Right atrium auricular region (tissue), 2 donors: ENCODE measurements around the gene LRRTM1. TPM values are rescaled to one million over a fixed set of nuclear protein-coding genes. Genes with fewer than 3 reads are reported as not detected.

Source experiments
- DNase-seq: peaks from one replicate; pipeline ENCODE4 v3.0.0-alpha.2; 2019; ENCODE audit warnings: low spot score
- H3K27ac ChIP-seq, 2 donors: fragments of 200-600 bp; sonication (generic); 1 replicate in 1 of 2; 2 replicates in 1 of 2; pipeline ENCODE4 v1.5.1; 2016 to 2019
- H3K27me3 ChIP-seq, 2 donors: fragments of 200-600 bp; sonication (generic); one replicate each; pipeline versions ENCODE4 v1.5.1 to v1.6.0; 2017 to 2019
- H3K36me3 ChIP-seq: fragments of 200-600 bp; sonication (generic); one replicate; pipeline ENCODE4 v1.5.1; 2016
- H3K4me1 ChIP-seq, 2 donors: fragments of 200-600 bp; sonication (generic); one replicate each; pipeline versions ENCODE4 v1.5.1 to v1.6.0; 2017 to 2019
- H3K4me3 ChIP-seq, 2 donors: fragments of 200-600 bp; sonication (generic); 1 replicate in 1 of 2; 2 replicates in 1 of 2; pipeline ENCODE4 v1.5.1; 2017 to 2019; ENCODE audit warnings: mild to moderate bottlenecking in 1 of 2, moderate library complexity in 1 of 2
- H3K9me3 ChIP-seq, 2 donors: fragments of 200-600 bp; sonication (generic); one replicate each; pipeline ENCODE4 v1.5.1; 2019
- CTCF ChIP-seq, 2 donors: fragments of 200-600 bp; sonication (generic); IDR thresholded peaks; one replicate each; pipeline ENCODE4 v1.5.1; 2019; ENCODE audit warnings: antibody characterized with exemption in 2 of 2
- total RNA-seq, 2 donors: library from RNA; depleted of rRNA; stranded (reverse); fragments of >200 nt; gene quantifications; one replicate each; pipeline ENCODE4 v1.1.0, GENCODE V29; 2016

LRRTM1 gene
- total RNA-seq, 2 donors from 2014 or later = 0.31 to 0.37 TPM

GRCh38 chr2:80266231-80266630 is 38.3 kb downstream of the LRRTM1 start:
- no peaks in the 10 kb centered on the region for H3K36me3 ChIP-seq
- no peaks in the 10 kb centered on the region for H3K9me3 ChIP-seq
- no peak for DNase-seq
- H3K27me3 ChIP-seq = no peaks in the 10 kb centered on the region
- H3K27ac ChIP-seq = no peak overlapping the region
- no peaks in the 10 kb centered on the region for H3K4me1 ChIP-seq
- H3K4me3 ChIP-seq = no peak overlapping the region
- TF ChIP-seq CTCF (IDR thresholded peaks at IDR 0.05) = no peak

GRCh38 chr2:80259292-80259691 is 45.3 kb downstream of the LRRTM1 start:
- no peak for DNase-seq
- Histone ChIP-seq H3K27me3 (no peaks in the 10 kb centered on the region), H3K4me3 (no peak overlapping the region), H3K9me3 (no peaks in the 10 kb centered on the region), H3K27ac (no peak overlapping the region), H3K36me3 (no peaks in the 10 kb centered on the region), H3K4me1 (no peaks in the 10 kb centered on the region)
- TF ChIP-seq CTCF (IDR thresholded peaks at IDR 0.05) = no peak

GRCh38 chr2:80258793-80259192 is 45.8 kb downstream of the LRRTM1 start:
- Histone ChIP-seq H3K27ac (no peak overlapping the region), H3K9me3 (no peaks in the 10 kb centered on the region), H3K36me3 (no peaks in the 10 kb centered on the region), H3K4me3 (no peak overlapping the region), H3K4me1 (no peaks in the 10 kb centered on the region), H3K27me3 (no peaks in the 10 kb centered on the region)
- no peak for TF ChIP-seq CTCF (IDR thresholded peaks at IDR 0.05)
- no peak for DNase-seq

GRCh38 chr2:80258341-80258740 is 46.2 kb downstream of the LRRTM1 start:
- DNase-seq = no peak
- no peaks in the 10 kb centered on the region for H3K27me3 ChIP-seq
- TF ChIP-seq CTCF (IDR thresholded peaks at IDR 0.05) = no peak
- H3K36me3 ChIP-seq = no peaks in the 10 kb centered on the region
- no peaks in the 10 kb centered on the region for H3K4me1 ChIP-seq
- no peak overlapping the region for H3K27ac ChIP-seq
- H3K9me3 ChIP-seq = no peaks in the 10 kb centered on the region
- H3K4me3 ChIP-seq = no peak overlapping the region

- Histone ChIP-seq H3K4me3 (no peak overlapping the region), H3K27ac (no peak overlapping the region), H3K36me3 (no peaks in the 10 kb centered on the region), H3K4me1 (no peaks in the 10 kb centered on the region), H3K27me3 (no peaks in the 10 kb centered on the region), H3K9me3 (no peaks in the 10 kb centered on the region)
- no peak for DNase-seq
- TF ChIP-seq CTCF (IDR thresholded peaks at IDR 0.05) = no peak
Observed at GRCh38 chr2:80257450-80257849, 47.1 kb downstream of the LRRTM1 start.

- DNase-seq = no peak
Observed at GRCh38 chr2:80256782-80257167, 47.8 kb downstream of the LRRTM1 start.

More at GRCh38 chr2:80256782-80257167, 47.8 kb downstream of the LRRTM1 start:
- Histone ChIP-seq H3K4me3 (no peak overlapping the region), H3K27ac (no peak overlapping the region), H3K4me1 (no peaks in the 10 kb centered on the region), H3K36me3 (no peaks in the 10 kb centered on the region), H3K9me3 (no peaks in the 10 kb centered on the region), H3K27me3 (no peaks in the 10 kb centered on the region)
- TF ChIP-seq CTCF (IDR thresholded peaks at IDR 0.05) = no peak
